ENCODE data around the gene CREM.

The CREM gene

GRCh38 chr10:35135861-35136260 lies 9.2 kb downstream of the CREM start:
- ATAC-seq (no peak), DNase-seq (no peak)

GRCh38 chr10:35136263-35136815 lies 9.7 kb downstream of the CREM start:
- no peak for DNase-seq
- ATAC-seq, result no peak

GRCh38 chr10:35140126-35140525 lies 13.5 kb downstream of the CREM start:
- ATAC-seq (no peak), DNase-seq (no peak)

DNA sequence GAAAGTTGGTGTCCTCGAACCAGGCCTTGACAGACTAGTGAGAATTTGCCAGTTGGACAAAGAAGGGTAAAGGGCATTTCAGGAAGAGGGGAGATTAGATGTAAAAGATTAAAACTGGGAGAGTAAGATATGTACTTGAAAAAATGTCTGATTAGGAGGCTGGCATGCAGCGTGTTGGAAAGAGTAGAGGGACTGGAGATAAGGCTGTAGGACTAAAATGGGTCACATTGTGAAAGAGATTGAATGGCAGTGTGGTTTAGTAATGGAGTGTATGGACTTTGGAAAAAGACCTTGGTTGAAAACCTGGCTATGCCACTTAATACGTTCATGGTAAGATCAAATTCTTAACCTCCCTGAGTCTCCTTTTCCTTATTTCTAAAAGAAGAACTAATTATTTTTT lies 14.1 kb downstream of the CREM start:
- DNase-seq (no peak), ATAC-seq (no peak)

DNA sequence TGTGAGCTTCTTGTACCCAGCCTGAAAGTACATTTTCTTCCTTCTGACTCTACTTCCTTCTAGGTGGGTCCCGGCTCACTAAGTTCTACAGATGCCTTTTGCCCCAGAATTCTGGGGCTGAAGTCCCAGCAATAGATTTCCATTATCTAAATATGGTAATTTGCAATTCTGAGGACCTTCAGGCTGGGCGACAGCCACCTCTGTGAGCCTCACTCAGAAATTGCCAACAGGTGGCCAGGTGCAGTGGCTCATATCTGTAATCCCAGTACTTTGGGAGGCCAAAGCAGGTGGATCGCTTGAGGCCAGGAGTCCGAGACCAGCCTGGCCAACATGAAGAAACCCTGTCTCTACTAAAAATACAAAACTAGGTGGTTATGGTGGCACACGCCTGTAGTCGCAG lies 23.7 kb downstream of the CREM start:
- ATAC-seq (no peak), DNase-seq (no peak)

- ATAC-seq (no peak), DNase-seq (no peak)
These were observed 26.3 kb downstream of the CREM start for GRCh38 chr10:35152992-35153391.

DNA sequence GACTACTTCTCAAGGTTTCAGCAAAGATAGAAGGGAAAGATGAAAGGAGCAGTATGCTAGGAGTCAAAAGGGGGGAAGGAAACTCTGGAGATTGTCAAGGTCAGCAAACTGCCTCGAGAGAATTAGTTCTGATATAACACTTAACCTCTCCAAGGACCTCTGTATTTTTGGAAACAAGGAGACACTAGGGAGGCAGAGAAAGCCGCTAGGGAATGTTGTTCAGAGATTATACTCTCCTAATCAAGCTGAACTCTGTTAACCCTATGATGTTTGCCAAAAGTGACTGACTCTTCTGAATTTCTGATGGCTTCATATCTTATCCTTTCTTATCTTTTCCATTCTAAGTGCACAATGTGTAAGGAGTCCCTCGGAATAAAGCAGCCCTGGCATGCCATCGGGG lies 27.1 kb downstream of the CREM start:
- ATAC-seq, result no peak
- DNase-seq, result no peak

GRCh38 chr10:35160743-35161142 lies 34.1 kb downstream of the CREM start:
- ATAC-seq (no peak), DNase-seq (no peak)

DNA sequence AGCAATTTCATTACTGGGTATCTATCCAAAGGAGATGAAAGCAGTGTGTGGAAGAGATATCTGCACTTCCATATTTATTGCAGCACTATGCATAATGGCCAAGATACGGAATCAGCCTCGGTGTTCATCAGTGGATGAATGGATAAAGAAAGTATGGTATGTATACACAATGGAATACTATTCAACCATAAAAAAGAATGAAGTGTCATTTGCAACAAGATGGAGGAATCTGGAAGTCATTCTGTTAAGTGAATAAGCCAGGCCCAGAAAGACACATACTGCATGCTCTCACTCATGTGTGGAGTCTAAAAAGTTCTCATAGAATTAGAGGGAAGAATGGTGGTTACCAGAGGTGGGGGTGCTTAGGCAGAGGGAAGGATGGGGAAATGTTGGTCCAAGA lies 35.3 kb downstream of the CREM start:
- ATAC-seq, result no peak
- DNase-seq, result no peak

DNA sequence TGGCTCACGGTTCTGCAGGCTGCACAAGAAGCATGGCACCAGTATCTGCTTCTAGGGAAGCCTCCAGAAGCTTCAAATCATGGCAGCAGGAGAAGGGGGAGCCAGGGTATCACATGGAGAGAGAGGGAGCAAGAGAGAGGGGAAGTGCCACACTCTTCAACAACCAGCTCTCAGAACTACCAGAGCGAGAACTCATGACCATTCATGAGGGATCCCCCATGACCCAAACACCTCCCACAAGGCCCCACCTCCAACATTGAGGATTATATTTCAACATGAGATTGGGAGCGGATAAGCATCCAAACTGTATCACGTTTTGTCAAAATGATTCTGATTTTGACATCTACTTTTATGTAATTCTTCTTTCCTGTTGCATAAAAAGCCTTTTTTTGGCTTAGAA lies 38.5 kb downstream of the CREM start:
- ATAC-seq (no peak), DNase-seq (no peak)

GRCh38 chr10:35165811-35166210 lies 39.2 kb downstream of the CREM start:
- DNase-seq (no peak), ATAC-seq (no peak)

- ATAC-seq, result no peak
- no peak for DNase-seq
These were observed 40.0 kb downstream of the CREM start for GRCh38 chr10:35166607-35167006.

- no peak for DNase-seq
- ATAC-seq, result no peak
These were observed 40.7 kb downstream of the CREM start for GRCh38 chr10:35167342-35167741.

DNA sequence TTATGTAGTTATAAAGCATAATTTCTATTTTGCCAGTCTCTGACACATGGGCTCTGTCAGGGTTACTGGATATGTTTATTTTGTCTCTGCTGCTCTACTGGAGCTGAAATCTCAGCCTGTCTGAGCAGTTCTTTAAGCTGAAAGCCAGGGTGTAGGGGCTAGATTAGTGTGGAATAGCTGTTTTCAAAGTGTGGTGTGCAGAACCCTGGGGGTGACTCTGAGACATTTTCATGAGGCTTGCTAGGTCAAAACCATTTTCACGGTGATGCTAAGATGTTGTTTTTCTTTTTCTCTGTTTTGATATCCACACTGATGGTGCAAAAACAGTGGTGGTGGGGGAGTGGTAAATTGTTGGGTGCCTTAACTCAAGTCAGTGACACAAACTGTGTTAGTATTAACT lies 45.5 kb downstream of the CREM start:
- ATAC-seq (no peak), DNase-seq (no peak)

DNA sequence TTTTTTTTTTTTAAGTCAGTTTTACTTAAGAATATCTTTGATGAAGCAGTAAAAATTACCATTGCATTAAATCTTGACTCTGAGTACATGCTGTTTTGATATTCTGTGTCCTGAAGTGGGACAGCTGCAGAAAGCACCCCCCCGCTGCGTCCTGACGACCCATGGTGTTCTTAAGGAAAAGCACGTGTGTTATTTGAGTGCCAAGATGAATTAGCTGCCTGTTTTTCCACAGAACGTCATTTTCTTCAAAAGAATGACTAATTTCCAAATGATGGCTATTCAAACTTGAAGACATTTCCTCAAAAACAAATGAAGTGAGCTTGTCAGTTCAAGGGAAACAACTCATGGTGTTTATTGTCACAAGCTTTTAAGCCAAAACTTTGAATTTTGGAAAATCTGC lies 45.9 kb downstream of the CREM start:
- DNase-seq, result no peak
- no peak for ATAC-seq

GRCh38 chr10:35178331-35178730 lies 51.7 kb downstream of the CREM start:
- no peak for ATAC-seq
- no peak for DNase-seq

DNA sequence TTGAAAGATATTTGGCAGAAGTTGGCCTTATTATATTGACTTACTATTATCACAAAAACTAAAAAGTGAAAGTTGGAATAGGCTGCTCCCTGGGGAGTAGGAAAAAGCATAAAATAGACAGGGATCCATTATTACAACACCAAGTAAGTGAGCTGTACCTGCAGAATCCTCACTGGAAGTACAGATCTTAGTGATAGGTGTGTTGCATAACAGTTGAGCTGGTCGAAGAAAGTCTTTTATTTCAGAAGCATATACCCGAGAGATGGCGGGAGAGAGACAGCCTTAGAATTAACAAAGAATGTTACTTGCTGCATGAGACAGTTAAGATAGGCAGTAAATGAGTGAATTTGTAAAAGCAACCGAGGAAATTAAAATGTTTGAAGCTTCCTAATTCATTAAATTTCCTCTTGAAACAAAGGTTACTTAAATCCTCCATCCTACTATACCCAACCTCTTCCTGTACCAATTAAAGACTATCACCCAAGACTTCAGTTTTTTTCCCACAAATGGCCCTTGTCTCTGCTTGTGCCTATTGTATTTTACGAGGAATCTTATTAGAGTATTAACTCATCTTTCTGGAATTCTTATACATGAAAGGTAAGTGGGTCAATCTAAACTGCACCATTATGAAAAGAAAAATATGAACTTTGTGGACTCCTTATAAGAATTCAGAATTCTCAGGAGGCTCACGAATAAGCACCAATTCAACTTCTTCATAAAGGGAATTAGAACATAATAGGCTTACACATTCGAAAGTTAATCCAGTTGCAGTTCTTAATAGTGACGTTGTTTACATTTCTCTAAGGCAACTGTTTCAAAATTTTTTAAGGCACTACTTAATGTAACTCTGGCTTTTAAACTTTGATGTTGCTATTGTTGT lies 56.2 kb downstream of the CREM start:
- DNase-seq (no peak), ATAC-seq (no peak)

DNA sequence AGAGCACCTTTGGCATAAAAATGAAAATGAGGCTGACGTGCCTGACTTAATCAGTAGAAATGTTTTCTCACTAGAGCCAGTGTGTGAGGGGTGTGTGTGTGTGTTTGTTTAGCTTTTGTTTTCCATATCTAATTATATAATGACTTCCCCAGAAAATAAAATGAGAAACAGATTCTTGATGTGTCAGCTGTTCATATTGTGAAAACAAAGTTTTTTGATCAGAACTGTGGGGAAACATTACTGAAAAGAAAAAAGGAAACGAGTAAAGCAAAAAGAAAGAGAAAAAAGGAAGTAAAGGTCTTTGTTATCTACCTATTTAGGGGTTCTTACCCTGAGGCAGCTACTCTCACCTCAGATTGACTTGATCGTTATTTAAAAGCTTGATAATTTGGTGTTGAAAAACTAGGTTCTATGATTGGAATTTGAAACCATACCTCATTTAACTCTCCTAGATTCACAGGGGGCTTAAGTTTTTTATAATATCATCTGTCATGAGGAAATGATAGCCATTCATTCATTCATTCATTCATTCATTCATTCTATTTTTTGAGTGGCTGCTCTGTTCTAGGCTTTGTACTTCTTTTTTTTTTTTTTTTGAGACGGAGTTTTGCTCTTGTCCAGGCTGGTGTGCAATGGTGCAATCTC lies 58.0 kb downstream of the CREM start:
- ATAC-seq (no peak), DNase-seq (no peak)

DNA sequence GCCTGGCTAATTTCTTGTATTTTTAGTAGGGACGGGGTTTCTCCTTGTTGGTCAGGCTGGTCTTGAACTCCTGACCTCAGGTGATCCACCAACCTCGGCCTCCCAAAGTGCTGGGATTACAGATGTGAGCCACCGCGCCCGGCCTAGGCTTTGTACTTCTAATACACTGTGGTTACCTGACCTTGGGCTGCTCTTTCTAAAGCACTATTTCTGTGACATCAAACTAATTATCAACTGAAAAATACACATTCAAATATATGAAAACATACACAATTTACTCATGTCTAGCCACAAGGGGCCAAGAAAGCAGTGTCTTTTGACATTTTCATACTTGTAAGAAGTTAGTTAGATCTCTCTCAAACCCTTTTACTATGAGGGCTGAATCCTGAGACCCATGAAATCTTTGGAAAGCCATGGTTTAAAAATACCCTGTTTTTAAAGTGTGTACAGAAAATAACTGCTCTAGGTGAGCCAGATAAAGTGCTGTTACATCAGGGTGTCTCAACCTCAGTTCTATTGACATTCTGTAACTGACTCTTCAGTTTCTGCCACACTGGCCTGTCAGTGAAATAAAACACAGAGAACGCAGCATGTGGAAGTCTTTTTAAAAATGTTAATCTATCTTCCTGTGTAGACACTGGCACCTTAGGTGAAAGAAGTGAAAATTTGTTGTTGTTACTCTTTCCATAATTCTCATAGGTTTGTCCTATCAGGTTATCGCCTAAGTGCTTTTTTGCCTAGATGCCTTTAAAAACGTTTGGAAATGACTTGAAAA lies 58.8 kb downstream of the CREM start:
- no peak for ATAC-seq
- no peak for DNase-seq

DNA sequence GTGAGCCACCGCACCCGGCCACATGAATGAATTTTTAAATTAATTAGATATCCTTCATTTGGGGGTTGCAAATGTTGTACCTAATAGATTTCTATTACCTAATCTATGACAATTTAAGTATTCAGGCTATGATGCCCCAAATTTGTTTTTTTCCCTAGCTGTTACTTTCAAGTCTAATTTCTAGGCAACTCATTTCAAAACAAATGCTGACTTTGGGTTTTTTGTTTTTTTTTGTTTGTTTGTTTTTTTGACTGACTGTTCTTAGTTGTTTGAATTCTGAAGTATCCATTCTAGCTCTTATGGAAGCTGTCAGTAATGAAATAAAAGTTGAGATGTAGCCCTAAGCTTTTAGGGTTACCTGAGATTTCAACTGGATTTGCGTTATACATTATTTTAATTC lies 62.3 kb downstream of the CREM start:
- DNase-seq (no peak), ATAC-seq (no peak)

DNA sequence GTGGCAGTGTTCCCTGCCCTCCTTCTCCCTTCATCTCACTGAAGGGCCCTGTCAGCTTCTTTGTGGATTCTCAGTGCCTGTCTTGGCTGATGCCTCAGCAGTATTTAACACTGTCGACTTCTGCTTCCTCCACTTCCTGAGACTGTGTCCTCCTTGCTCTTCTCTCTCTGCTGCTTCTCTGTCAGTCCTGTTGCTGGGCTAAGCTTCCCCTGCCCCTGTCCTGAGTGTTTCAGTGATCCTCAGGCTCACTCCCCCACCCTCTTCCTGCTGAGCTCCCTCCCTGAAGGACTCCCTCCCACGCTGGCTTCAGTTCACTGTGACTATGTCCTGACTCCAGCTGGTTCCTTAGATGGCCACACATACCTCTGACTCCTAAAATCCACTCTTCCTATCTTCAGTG lies 64.9 kb downstream of the CREM start:
- DNase-seq (no peak), ATAC-seq (no peak)

DNA sequence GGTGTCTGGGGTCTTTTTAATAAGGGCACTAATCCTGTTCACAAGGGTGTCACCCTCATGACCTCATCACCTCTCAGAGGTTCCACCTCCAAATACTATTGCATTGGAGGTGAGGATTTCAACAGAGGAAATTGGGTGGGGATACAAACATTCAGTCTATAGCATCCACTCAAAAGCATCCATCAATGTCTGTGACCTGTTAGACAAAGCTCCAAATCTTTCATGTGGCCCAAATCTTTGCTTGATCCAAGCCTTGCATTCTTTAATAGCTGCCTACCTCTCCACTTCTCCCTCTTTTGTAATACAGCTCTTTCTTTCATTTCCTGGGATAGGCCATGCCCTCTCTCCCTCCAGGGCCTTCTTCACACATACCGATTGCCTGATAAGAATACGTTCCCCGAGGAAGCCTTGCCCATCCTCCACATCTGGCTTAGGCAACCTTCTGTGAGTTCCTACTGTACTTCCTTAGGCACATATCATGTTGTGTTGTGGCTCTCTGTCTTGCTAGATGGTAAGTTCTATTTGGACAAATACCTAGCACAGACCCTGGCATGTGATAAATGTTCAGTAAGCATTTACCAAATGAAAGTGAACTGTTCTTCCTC lies 66.1 kb downstream of the CREM start:
- ATAC-seq (no peak), DNase-seq (no peak)
